ENCODE measurements around the gene ADNP2.
A peak's percentile ranks its signal among the peaks of the same experiment; 100 is the strongest.

The ADNP2 gene

DNA sequence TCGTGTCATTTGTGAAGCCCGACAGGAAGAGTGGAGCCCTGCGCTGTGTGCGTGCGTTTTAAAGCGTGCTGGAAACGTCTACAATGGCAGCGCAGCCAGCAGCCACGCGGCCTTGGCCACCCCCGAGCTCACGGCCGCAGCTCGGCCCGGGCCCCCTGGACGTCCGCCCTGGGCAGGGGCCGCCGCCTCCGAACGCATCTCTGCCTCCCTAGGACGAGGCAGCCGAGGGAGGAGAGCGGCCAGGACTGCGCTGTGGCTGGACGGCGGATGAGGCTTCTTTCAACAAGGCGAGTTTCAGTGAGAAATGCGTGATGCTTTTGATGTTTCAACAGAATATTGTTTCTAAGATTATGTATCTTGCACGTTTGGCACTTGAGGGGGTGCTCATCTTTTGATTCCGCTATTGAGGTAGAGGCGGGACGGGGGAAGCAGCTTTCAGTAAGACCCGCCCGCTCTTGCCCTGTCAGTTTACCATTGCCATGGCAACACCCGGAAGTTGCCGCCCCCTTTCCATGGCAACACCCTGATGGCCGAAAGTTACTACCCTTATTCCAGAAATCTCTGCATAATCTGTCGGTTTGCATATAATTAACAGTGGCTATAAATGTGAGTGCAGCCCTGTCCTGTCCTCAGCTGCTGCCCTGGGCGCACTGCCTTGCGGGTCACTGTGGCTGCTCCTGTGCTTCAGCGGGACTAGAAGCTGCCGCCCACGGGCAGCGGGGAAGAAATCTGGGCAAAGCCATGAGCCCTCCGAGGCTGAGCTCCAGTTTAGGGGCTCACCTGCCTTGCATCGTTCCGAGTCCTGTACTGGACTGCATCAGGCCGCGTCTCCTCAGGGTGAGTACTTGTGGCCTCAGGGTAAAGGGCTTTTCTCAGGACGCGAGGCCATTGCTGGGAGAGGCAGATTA lies 38.6 kb downstream of the ADNP2 start:
- Histone ChIP-seq H3K4me1 (ENCODE audit: insufficient read depth, poor library complexity, severe bottlenecking) (peaks cover 4% of the 10 kb centered on the region), H3K27ac (ENCODE audit: poor library complexity, severe bottlenecking) (no peak overlapping the region), H3K9me3 (ENCODE audit: severe bottlenecking) (no peaks in the 10 kb centered on the region), H3K27me3 (ENCODE audit: insufficient read depth, poor library complexity, severe bottlenecking) (no peaks in the 10 kb centered on the region), H3K4me3 (ENCODE audit: severe bottlenecking) (peak overlapping the region; percentile 42), H3K36me3 (ENCODE audit: low read depth) (no peaks in the 10 kb centered on the region)
- DNase-seq (ENCODE audit: low spot score) (no peak), ATAC-seq (ENCODE audit: low read depth) (peak; percentile 80)
- TF ChIP-seq, protein P1, sequence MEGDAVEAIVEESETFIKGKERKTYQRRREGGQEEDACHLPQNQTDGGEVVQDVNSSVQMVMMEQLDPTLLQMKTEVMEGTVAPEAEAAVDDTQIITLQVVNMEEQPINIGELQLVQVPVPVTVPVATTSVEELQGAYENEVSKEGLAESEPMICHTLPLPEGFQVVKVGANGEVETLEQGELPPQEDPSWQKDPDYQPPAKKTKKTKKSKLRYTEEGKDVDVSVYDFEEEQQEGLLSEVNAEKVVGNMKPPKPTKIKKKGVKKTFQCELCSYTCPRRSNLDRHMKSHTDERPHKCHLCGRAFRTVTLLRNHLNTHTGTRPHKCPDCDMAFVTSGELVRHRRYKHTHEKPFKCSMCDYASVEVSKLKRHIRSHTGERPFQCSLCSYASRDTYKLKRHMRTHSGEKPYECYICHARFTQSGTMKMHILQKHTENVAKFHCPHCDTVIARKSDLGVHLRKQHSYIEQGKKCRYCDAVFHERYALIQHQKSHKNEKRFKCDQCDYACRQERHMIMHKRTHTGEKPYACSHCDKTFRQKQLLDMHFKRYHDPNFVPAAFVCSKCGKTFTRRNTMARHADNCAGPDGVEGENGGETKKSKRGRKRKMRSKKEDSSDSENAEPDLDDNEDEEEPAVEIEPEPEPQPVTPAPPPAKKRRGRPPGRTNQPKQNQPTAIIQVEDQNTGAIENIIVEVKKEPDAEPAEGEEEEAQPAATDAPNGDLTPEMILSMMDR (IDR thresholded peaks at IDR 0.05; ENCODE audit: poor library complexity, severe bottlenecking): no peak

DNA sequence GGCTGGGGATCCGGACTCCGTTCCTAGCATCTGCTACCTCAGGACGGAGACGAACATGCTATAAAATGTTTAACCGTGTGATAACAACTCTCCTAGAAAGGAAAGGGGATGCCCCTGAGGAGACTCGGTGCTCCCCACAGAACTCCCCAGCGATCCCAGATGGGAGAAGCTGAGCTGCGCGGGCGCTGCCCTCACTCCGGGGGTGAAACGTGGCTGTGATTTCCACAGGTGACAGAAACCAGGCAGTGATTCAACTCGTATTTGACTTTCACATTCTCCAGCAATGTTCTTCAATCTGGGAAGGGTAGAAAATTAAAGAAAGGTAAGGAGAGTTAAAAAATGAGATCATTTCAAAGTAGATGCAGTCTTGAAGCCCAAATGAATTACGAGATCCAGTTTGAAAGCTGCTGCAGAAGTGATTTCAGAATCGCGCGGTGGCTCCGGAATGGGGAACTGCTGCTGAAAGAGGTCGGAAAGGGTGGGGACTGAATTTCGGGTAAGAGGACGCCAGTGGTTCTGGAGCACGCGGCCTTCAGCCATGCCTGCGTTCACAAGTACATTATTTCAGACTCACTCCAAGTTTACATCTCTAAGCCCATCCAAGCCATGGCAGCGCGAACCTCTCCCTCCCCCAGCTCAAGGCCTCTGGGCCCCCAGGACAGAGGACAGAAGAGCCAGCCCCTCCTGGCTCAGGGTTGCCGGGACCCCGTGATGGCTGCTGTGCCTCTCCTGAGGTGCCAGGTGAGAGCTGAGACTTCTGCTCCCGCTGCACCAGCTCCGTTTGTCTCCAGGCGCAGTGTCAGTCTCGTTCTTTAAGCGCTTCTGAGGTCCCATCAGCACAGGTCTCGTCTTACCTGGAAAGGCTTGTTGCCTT lies 39.5 kb downstream of the ADNP2 start:
- Histone ChIP-seq H3K27me3 (ENCODE audit: insufficient read depth, poor library complexity, severe bottlenecking) (no peaks in the 10 kb centered on the region), H3K4me3 (ENCODE audit: severe bottlenecking) (peak overlapping the region; percentile 42), H3K27ac (ENCODE audit: poor library complexity, severe bottlenecking) (no peak overlapping the region), H3K36me3 (ENCODE audit: low read depth) (no peaks in the 10 kb centered on the region), H3K9me3 (ENCODE audit: severe bottlenecking) (no peaks in the 10 kb centered on the region), H3K4me1 (ENCODE audit: insufficient read depth, poor library complexity, severe bottlenecking) (peaks cover 4% of the 10 kb centered on the region)
- DNase-seq (ENCODE audit: low spot score): no peak
- ATAC-seq (ENCODE audit: low read depth): no peak
- TF ChIP-seq, protein P1 (IDR thresholded peaks at IDR 0.05; ENCODE audit: poor library complexity, severe bottlenecking): no peak

DNA sequence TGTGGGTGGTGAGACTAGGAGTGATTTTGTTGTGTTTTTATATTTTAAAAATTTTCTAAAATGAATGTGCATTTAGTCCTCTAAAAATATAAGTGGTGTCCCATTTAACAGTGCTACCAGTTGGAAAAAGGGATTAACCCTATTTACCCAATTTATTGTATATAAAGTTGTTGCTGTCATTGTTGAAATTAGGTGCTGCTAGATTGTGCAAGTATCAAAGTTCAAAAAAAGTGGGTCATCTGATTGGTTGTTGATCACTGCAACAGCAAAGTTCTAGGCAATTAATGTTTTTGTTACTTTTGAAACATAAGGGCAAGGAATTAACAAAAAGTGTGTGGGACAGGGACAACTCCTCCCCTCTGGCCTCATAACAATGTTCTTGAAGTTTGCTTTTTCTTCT lies 40.6 kb downstream of the ADNP2 start:
- no peaks in the 10 kb centered on the region for H3K27me3 ChIP-seq (ENCODE audit: insufficient read depth, poor library complexity, severe bottlenecking)
- DNase-seq (ENCODE audit: low spot score) (no peak), ATAC-seq (ENCODE audit: low read depth) (no peak)
- no peaks in the 10 kb centered on the region for H3K36me3 ChIP-seq (ENCODE audit: low read depth)
- no peak overlapping the region for H3K27ac ChIP-seq (ENCODE audit: poor library complexity, severe bottlenecking)
- TF ChIP-seq, protein P1 (IDR thresholded peaks at IDR 0.05; ENCODE audit: poor library complexity, severe bottlenecking): no peak
- H3K9me3 ChIP-seq (ENCODE audit: severe bottlenecking): no peaks in the 10 kb centered on the region
- peaks cover 4% of the 10 kb centered on the region for H3K4me1 ChIP-seq (ENCODE audit: insufficient read depth, poor library complexity, severe bottlenecking)
- H3K4me3 ChIP-seq (ENCODE audit: severe bottlenecking): no peak overlapping the region

DNA sequence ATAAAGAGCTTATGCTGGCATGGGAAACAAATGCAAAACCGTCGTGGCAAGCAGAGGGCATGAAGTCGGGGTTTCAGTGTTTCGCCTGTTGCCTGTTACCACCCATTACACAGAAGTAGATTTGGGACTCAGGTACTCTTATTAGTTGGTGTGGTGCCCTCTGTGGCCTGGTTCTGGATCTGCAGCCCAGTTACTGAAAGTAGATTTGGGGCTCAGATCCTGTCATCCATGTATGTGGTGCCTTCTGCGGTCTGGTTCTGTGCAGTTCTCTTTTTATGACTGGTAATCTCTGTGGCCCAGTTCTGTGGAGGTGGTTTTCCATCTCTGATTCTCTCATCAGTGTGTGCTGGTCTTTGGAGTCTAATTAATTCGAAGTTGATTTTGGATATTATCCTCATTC lies 45.2 kb downstream of the ADNP2 start:
- no peaks in the 10 kb centered on the region for H3K9me3 ChIP-seq (ENCODE audit: severe bottlenecking)
- ATAC-seq (ENCODE audit: low read depth): peak; percentile 45; the same call in 2 of the 3 replicates
- H3K4me1 ChIP-seq (ENCODE audit: insufficient read depth, poor library complexity, severe bottlenecking): no peaks in the 10 kb centered on the region
- H3K27ac ChIP-seq (ENCODE audit: poor library complexity, severe bottlenecking): no peak overlapping the region
- TF ChIP-seq, protein P1 (IDR thresholded peaks at IDR 0.05; ENCODE audit: poor library complexity, severe bottlenecking): peak; percentile 53
- no peaks in the 10 kb centered on the region for H3K27me3 ChIP-seq (ENCODE audit: insufficient read depth, poor library complexity, severe bottlenecking)
- H3K4me3 ChIP-seq (ENCODE audit: severe bottlenecking): no peak overlapping the region
- no peak for DNase-seq (ENCODE audit: low spot score)
- H3K36me3 ChIP-seq (ENCODE audit: low read depth): peaks cover 10% of the 10 kb centered on the region; the same call in 1 of the 2 replicates
